RWPE1 (cell line): ENCODE data around the gene PUS7L.

ENCODE experiments used
- CTCF ChIA-PET: fragments of 350-600 bp; sonication (Branson Sonifier 250); formaldehyde crosslinking; extraction: SDS; loops from one replicate; lab custom pipeline; 2021; lab: Yijun Ruan, JAX
- POLR2A ChIA-PET: fragments of 400-600 bp; formaldehyde crosslinking; extraction: SDS; loops from one replicate; lab custom pipeline; 2020; ENCODE audit warnings: antibody characterized with exemption; ENCODE audit not compliant: low non-redundant PET; lab: Yijun Ruan, JAX
- DNase-seq: peaks from one replicate; pipeline ENCODE4 v3.0.0; 2012; ENCODE audit warnings: low spot score
- H3K27ac ChIP-seq: fragments of 450-650 bp; 2 replicates; pipeline ENCODE4 v1.5.1; 2017
- TF ChIP-seq, protein P1 (sequence below): fragments of 450-650 bp; conservative IDR thresholded peaks from 2 replicates; pipeline ENCODE4 v1.5.1; 2017; ENCODE audit warnings: low read depth, mild to moderate bottlenecking

The PUS7L gene, protein sequence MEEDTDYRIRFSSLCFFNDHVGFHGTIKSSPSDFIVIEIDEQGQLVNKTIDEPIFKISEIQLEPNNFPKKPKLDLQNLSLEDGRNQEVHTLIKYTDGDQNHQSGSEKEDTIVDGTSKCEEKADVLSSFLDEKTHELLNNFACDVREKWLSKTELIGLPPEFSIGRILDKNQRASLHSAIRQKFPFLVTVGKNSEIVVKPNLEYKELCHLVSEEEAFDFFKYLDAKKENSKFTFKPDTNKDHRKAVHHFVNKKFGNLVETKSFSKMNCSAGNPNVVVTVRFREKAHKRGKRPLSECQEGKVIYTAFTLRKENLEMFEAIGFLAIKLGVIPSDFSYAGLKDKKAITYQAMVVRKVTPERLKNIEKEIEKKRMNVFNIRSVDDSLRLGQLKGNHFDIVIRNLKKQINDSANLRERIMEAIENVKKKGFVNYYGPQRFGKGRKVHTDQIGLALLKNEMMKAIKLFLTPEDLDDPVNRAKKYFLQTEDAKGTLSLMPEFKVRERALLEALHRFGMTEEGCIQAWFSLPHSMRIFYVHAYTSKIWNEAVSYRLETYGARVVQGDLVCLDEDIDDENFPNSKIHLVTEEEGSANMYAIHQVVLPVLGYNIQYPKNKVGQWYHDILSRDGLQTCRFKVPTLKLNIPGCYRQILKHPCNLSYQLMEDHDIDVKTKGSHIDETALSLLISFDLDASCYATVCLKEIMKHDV

DNA sequence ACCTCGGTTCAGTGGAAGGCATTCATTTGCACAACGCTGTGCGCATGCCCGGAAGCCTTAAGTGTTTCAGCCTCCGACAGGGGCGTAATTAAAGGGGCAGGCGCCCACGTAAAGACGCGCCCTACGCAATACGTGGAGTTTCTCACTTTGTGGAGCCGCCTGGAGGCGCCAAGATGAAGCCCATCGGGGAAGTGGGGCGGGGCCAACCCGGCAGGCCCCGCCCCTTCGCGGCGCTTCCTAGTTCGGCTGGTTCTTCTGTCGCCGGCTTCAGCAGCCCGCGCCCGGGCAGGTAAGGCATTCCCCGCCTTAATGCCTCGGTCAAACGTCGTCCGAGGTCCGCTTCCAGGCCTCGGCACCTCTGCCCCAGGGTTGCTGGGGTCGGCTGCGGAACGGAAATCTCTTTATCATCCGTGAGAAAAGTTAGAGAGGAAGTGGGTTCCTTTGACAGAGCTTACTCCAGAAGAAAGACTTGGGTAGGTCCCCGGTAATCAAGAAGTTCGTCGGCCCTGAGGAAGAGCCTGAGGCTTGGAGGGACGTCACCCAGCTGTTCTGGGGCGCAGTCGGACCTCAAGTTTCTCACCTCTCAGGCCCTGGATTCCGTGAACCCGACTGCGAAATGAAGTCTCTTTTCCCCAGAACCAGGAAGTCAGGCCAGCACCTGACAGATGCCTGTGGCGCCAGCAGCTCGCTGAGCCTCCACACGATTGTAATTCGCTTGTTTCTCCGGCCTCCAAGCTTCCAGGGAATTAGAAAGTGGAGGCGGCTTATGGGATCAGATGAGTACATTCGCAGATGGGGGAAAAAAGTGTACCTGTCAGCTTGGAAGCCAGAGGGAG lies at the start of gene PUS7L, which contains the start of gene IRAK4:
TSS of gene PUS7L (minus strand) at position 63 of the 836 bp plus-strand sequence. CDS start 3,545 bp downstream, outside the sequence.
TSS of gene IRAK4 (plus strand) at position 224 of the 836 bp plus-strand sequence. CDS start 9,161 bp downstream, outside the sequence.
- TF ChIP-seq, protein P1, sequence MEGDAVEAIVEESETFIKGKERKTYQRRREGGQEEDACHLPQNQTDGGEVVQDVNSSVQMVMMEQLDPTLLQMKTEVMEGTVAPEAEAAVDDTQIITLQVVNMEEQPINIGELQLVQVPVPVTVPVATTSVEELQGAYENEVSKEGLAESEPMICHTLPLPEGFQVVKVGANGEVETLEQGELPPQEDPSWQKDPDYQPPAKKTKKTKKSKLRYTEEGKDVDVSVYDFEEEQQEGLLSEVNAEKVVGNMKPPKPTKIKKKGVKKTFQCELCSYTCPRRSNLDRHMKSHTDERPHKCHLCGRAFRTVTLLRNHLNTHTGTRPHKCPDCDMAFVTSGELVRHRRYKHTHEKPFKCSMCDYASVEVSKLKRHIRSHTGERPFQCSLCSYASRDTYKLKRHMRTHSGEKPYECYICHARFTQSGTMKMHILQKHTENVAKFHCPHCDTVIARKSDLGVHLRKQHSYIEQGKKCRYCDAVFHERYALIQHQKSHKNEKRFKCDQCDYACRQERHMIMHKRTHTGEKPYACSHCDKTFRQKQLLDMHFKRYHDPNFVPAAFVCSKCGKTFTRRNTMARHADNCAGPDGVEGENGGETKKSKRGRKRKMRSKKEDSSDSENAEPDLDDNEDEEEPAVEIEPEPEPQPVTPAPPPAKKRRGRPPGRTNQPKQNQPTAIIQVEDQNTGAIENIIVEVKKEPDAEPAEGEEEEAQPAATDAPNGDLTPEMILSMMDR, result peak; percentile 29; the same call in 1 of the 2 replicates
- DNase-seq, result peak; percentile 95
- peak within 1 kb of the TSS; percentile 89 for H3K27ac ChIP-seq
- POLR2A ChIA-PET, result interaction anchor here (0.6 kb wide), 1 partner anchor 765 kb away, joined by 3 read pairs; no protein-coding TSS in a partner anchor
- CTCF ChIA-PET, result interaction anchor here (0.6 to 2.2 kb wide), 5 partner anchors 47 to 128 kb away, joined by 3 to 6 read pairs (median 4); partner anchors contain the start of gene TWF1

DNA sequence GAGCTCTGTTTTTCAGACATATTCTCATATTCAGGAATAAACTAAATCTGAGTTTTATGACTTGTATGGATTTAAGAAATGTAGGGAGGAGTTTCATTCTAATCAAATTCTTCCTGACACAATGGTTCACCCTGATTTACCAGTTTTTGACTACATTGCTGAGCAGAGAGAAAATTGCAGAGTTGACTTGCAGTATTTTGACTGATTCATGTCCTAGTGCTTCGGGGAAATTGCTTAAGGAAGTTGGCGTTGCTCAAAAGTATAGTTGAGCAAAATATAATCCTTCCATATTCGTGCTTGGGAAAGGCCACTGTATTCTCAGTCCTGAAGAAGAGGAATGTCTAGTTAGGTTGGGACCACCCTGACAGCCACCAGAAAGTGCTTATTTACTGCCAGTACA lies 48.8 kb upstream of the PUS7L start:
- TF ChIP-seq, protein P1, result no peak
- CTCF ChIA-PET, result no interaction called here
- H3K27ac ChIP-seq, result no peak overlapping the region
- POLR2A ChIA-PET, result no interaction called here
- no peak for DNase-seq

DNA sequence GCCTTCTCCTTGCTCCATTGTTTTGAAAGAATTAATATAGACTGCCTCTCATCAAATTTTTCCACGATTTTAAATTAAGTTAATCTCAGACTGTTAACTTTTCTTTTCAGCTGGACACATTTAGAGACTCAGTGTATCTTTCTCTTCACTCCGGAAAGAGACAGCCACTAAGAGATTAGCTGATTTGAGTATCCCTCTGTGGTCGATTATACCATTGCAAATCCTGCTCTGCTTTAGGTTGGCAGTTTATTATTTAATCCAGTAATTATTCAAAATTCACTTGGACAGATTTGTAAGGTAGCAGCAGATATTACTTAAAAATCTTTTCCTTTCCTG lies 48.1 kb upstream of the PUS7L start:
- TF ChIP-seq, protein P1, result no peak
- peak overlapping the region; percentile 90 for H3K27ac ChIP-seq
- DNase-seq, result no peak
- ChIA-PET CTCF (interaction anchor here (1.1 to 2.9 kb wide), 2 partner anchors 27 to 76 kb away, joined by 8 to 10 read pairs; no protein-coding TSS in a partner anchor), POLR2A (interaction anchor here (0.9 to 1.4 kb wide), 2 partner anchors 13 to 29 kb away, joined by 4 read pairs; partner anchors contain the start of gene TMEM117)

DNA sequence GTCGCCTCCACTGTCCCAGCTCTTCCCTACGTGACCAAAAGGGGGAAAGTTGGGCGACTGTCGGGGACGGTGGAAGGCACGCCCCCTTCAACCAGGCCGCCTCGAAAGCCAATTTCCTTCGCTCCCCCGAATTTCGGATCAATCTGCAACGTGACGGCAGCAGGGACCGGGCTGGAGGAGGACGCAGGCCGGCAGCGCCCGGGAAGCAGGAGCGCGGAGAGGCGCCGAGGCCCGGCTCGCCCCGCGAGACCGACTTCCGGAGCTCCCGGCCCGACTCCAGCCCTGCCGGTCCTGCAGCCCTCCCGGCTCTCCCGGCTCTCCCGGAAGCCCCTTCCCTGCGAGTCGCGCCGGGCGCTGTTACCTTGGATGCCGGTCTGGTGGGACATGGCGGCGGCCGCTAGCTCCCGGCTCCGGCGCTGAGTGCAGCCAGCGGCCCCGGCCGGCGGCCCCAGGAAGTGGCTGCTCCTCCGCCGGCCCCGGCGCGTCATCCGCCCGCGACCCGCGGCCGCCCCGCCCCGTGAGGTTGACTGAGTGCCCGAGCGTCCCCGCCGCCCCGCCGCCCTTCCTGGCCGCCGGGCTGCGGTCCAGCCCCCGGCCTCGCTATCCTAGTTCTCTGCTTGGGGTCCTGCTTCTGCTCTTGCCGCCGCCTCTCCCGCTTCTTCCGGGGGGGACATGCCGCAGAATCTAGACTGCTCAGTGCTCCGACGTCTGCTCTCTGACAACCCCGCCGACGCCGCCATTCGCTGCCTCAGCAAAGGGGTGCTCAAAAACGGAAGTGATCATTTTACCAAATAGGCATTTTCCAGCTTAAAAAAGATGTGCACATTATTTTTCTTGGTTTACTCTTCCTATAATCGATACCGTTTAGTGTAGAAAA lies 47.5 kb upstream of the PUS7L start, which contains the start of gene TWF1:
TSS of gene TWF1 (minus strand) at position 458 of the 877 bp plus-strand sequence. CDS start at position 386, 72 bp downstream.
- H3K27ac ChIP-seq, result peak within 1 kb of the TSS; percentile 90
- ChIA-PET CTCF (interaction anchor here (0.5 to 2.9 kb wide), 9 partner anchors 12 to 76 kb away, joined by 3 to 10 read pairs (median 3); partner anchors contain the start of genes IRAK4 and PUS7L), POLR2A (interaction anchor here (0.9 to 1.4 kb wide), 3 partner anchors 13 to 77 kb away, joined by 3 to 4 read pairs (median 4); partner anchors contain the start of gene TMEM117)
- TF ChIP-seq, protein P1, result peak; percentile 14
- peak; percentile 75 for DNase-seq

DNA sequence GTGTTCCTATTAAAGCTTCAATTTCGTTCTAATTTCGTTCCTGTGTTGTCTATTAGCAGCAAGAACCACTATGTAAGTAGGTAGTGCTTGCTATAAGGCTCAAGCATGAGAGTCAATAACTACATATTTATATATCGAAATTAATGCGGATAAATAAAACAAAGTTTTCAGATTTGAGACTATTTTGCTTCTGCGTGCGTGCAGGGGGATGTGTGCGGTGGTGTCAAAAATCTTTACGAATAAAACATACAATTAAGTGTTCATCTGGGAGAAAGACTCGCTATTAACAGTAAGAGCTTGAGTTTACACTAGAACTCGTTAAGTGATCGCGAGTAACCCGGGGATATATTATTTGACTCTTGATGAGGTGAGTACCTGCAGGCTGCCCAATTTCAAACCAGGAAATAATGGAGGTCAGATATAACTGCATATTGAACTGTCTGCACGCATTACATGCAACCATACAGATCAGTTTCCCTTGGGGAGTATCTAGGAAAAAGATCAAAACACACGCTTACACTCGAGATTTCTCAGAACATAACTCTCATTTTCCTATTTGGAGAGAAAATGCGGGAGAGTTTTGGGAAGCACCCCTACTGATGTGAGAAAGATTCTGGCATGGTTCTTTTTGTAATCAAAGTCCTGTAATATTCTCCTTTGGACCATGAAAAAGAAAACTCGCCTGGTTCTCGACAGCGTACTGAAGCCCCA lies 46.7 kb upstream of the PUS7L start:
- TF ChIP-seq, protein P1, result no peak
- H3K27ac ChIP-seq, result peak overlapping the region; percentile 90
- POLR2A ChIA-PET, result interaction anchor here (1.2 to 1.4 kb wide), 2 partner anchors 30 to 77 kb away, joined by 3 to 4 read pairs; partner anchors contain the start of gene TMEM117
- DNase-seq, result peak; percentile 5
- CTCF ChIA-PET, result interaction anchor here (0.5 to 2.9 kb wide), 6 partner anchors 12 to 77 kb away, joined by 3 to 10 read pairs (median 3); no protein-coding TSS in a partner anchor
